Diencephalon (tissue), 1 donor: ENCODE measurements around the gene CHST14. TPM values are rescaled to one million over a fixed set of nuclear protein-coding genes. Genes with fewer than 3 reads are reported as not detected.

Experiments
- total RNA-seq: library from RNA; depleted of rRNA; stranded (reverse); fragments of >200 nt; gene quantifications from one replicate; pipeline ENCODE4 v1.2.3, GENCODE V29; 2014

CHST14 gene
- total RNA-seq = 1.8 TPM

GRCh38 chr15:40470423-40471104 lies at the start of gene CHST14:
TSS of gene CHST14 (plus strand) at chr15:40470984. CDS start at chr15:40471214, 230 bp downstream.

GRCh38 chr15:40440743-40441564 lies 29.8 kb upstream of the CHST14 start, which contains the start of gene BAHD1:
TSS of gene BAHD1 (plus strand) at chr15:40440953. CDS start at chr15:40458465, 17,512 bp downstream.

Other genes with a start within 250 kb of the CHST14 start
- 23.5 TPM for gene PAK6, start 231.9 kb upstream of the CHST14 start, total RNA-seq
- 2.3 TPM for gene ANKRD63, start 187.9 kb upstream of the CHST14 start, total RNA-seq
- gene PLCB2, start 163.0 kb upstream of the CHST14 start, total RNA-seq = 10.6 TPM
- 10.6 TPM for gene INAFM2, start 147.3 kb upstream of the CHST14 start, total RNA-seq
- 1.4 TPM for gene CCDC9B, start 130.0 kb upstream of the CHST14 start, total RNA-seq
- gene PHGR1, start 120.0 kb upstream of the CHST14 start, total RNA-seq = not detected
- 18.0 TPM for gene DISP2, start 112.8 kb upstream of the CHST14 start, total RNA-seq
- gene KNSTRN, start 88.3 kb upstream of the CHST14 start, total RNA-seq = 25.6 TPM
- gene IVD, start 65.2 kb upstream of the CHST14 start, total RNA-seq = 37.1 TPM
- 7.4 TPM for gene BAHD1, start 30.0 kb upstream of the CHST14 start, total RNA-seq
- 25.1 TPM for gene CCDC32, start 94.1 kb downstream of the CHST14 start, total RNA-seq
- gene RPUSD2, start 98.3 kb downstream of the CHST14 start, total RNA-seq = 11.8 TPM
- gene KNL1, start 123.3 kb downstream of the CHST14 start, total RNA-seq = 12.0 TPM
- 1.8 TPM for gene RAD51, start 224.2 kb downstream of the CHST14 start, total RNA-seq